ENCODE results near the gene HOXA6.
A peak's percentile ranks its signal among the peaks of the same experiment; 100 is the strongest.

Gene HOXA6

GRCh38 chr7:27161214-27161720 is 13.7 kb upstream of the HOXA6 start:
- DNase-seq (ENCODE audit: low spot score): no peak

DNA sequence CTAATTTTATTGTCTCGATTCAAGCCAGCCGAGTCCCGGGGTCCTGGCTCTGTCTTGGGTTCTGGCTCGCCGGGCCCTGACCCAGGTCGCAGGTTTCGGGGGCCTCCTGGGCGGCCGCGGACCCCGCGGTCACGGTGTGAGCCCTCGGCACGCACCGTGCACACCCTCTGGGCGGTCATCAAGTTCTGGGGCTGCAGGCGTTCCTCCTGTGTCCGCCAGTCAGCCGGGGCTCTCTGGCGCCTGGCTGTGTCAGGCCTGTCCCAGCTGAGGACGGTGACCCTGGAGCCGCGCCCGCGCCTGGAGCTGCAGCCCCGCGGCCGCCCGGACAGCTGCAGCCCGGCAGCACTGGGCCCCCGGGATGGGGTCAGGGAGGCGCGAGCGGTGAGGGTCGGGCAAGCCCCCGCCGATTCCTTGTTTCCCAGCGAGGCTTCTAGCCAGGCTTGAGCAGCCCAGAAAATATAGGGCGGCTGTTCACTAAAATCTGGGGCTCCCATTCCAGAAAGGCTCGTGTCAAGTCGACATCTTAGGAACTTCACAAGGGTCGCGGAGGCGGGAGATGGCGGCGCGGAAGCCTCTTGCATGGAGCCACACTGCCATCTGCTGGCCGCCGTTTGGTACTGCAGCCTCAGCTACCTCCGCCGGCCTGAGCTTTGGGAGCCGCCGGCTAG is 13.1 kb upstream of the HOXA6 start:
- DNase-seq (ENCODE audit: low spot score): peak; percentile 87

- no peak for DNase-seq (ENCODE audit: low spot score)
Observed at GRCh38 chr7:27160145-27160545, 12.6 kb upstream of the HOXA6 start.

DNA sequence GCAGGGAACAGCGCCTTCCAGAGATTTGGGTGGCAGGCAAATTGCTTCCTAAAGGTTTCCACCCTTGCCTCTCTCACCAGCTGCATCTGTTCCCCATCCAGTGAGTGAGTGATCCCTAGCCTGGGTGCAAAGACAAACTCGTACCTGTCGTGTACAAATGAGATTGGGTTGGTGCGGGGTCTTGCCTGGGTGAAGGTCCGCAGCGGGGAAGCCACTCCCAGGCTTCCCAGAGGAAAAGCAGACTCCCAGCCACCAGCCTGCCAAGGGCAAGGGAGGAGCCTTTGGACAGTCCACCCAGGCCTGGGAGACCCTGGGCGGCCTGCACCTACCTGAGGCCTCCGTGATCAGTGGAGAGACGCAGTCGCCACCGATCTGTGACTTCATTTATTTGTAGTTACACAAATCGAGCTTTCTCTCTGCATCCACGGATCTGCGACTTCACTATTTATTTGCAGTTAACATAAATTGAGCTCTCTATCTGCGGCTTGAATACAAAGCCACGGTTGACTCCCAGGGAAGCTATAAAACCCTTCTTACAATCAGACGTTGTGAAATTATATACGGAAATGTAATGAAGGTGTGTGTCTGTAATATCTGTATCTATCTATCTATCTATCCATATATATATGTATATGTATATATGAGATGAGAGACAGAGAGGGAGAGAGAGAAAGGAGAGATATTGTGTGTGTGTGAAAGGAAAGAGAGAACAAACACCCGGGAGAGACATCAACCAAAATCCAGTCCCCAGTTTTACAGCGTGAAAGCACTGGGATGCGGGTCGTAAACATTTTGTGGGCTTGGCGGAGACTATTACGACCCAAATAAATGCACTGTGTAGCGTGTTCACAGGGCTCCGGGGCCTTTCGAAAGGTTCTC is 11.9 kb upstream of the HOXA6 start:
- no peak for DNase-seq (ENCODE audit: low spot score)

DNA sequence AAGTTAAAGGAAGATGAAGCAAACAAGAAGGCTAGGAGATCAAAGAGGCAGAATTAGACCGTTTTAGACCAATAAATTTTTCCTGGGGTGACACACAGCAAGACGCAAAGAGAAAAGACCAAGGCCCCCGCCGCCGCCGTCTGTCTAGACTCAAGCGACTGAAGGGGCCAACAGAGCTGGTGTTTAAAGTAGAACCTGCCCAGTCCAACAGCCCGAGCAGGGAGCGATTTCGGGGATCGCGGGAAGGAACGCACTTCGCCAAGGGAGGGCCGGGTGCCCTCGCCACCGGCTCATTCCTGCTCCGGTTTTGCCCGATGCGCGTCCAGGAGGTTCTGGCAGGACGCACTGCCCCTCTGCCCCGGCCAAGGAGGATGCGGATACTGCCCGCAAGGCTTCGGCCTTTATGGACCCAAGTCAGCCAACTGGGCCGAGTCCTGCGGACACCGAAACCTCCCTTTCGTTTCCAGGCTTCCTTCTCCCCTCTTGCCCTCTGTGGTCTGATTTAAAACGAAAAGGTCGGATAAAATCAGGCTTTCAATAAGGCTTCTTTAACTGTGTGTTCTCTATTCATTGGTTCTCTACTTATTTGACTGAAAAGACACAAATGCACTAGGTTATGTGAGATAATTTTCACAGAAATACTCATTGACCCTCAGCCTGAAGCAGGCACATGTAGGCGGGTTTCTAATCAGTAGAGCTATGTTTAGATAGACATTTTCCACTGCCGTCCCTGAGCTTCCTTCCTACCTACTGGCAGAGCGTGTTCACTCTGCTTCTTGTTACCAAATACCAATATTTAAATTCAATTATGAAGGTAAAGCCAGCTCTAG is 11.1 kb upstream of the HOXA6 start:
- no peak for DNase-seq (ENCODE audit: low spot score)

DNA sequence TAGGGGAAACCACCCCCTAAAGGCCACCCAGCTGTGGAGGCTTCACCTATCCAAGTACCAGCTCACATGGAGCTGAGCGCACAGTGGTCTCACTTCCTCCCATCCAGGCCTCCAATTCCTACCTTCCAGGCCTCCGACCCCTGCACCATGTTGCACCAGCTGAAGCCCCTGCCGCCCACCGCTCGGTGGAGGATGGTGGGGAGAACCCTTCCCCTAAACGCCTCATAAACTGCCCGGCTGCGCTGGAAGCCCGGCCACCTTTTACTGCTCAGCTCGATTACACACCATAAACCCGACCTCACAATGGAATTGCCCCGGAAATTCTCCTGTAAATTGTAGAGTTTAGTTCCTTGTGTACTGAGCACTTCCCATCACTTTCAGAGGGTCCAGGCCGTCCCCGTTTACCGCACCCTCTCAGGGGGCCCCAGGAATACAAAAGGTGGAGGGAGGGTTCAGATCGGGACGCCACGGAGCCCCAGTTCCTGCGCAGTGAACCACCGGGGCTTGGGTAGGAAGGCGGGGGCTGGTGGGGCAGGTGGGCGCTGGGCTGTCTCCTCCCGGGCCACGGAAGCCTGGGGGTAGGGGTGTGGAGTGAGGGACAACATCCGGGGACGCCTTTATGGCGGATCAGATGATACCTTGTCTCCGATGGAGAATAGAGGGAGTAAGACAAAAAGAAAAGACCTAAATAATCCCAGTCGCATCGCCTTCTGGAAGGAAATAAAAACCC is 10.3 kb upstream of the HOXA6 start:
- no peak for DNase-seq (ENCODE audit: low spot score)

DNA sequence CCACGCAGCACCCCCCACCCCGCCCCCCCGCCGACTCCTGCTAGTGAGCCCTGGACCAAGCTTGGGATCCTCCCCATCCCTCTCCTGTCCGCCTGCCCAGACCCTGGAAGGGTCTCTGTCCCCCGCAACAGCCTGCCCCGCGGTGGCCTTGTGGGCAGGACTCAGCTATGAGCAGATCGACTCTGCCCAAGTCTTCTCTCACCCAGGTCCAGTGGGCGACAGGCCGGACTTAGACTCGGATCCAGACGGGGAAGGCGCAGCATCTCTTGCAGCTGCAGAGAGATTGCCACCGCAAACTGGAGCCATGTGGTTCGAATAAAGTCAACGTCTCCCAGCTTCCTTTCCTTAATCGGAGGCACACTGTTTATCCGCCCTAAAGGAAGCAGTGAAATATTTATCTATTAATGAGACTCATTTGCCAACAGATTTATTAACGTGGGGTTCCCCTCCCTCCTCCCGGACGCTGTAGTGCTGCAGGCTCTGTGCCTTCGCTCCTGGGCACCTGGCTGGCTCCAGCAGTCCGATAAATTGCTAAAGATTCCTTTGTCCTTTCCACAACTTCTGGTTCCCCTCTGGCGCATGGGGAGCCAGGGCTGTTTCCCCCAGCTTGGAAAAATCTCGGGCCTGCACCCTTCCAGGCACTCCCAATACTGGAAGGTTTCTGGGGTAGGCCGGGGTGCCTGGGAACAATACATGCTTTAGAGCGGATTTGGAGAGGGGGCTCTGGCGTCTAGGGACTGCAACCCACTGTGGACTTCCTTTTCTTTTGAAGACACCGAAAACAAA is 9.5 kb upstream of the HOXA6 start:
- no peak for DNase-seq (ENCODE audit: low spot score)

DNA sequence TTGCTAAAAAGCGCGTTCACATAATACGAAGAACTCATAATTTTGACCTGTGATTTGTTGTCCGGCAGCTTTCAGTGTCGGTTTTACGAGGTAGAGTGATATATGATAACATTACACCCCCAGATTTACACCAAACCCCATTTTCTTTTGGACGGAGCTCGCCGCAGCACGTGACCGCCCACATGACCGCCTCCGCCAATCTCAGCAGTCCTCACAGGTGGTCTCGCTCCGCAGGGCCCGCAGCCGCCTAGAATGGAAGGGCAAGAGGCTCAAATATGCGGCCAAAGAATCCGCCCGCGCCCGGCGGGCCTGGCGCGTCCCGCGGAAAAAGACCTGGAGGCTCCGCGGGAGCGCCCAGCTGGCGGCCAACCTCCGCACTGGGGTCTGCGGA is 8.9 kb upstream of the HOXA6 start, which contains the start of gene HOXA7:
Gene HOXA7, minus strand, starts transcription at position 168 of the 391 bp plus-strand sequence. Its CDS starts 130 bp downstream, at position 38.
- no peak for DNase-seq (ENCODE audit: low spot score)

GRCh38 chr7:27155816-27156507 is 8.4 kb upstream of the HOXA6 start:
- DNase-seq (ENCODE audit: low spot score): no peak

DNA sequence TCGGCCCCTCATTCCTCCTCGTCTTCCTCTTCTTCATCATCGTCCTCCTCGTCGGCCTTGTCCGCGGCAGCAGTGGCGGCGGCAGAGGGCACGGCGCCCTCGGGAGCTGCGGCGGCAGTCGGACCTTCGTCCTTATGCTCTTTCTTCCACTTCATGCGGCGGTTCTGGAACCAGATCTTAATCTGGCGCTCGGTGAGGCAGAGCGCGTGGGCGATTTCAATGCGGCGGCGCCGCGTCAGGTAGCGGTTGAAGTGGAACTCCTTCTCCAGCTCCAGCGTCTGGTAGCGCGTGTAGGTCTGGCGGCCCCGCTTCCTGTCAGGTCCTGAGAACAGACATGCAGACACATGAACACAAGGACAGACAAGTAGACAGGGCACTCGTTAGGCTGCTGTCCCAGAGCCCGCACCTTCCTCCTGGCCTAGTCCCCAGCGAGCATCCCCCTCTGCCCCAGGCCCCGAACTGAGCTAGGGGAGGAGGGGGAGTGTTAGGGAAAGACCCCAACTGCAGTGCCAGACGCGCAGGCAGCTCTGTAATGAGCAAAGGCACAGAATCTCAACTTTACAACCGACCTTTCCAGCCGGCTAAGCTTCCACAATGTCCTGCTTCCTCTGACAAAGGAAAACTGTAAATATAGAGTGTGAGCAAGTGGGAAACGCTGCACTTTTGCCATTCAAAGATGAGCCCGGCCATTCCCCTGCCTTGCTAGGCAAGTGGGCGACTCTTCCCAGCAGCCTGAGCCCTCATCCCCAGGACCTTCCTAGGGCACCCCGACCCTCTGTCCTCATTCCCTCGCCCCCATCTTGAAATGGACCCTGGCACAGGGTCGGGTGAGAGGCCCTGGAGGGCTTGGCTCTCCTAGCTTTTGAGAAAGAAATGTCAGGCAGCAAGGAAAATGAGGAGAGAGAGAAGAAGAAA is 7.6 kb upstream of the HOXA6 start:
- no peak for DNase-seq (ENCODE audit: low spot score)

DNA sequence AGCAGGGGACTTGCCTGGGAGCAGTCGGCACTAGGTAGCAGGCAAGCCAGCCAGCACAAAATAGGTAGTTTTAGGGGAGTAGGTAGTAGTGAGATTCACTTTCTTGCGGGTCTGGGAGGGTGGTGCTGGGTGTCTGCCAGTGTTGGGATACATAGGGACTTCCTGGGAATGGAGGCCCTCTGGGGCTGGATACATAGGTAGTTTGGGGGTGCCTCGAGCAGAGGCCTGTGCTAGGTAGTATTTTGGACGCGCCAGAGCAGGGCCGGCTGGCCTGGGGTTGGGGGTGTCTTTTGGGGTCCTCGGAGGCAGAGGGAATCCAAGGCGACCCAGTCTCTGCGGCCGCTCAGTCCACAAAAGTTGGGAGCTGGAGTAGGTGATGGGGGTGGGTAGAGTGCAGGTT is 6.8 kb upstream of the HOXA6 start:
- DNase-seq (ENCODE audit: low spot score): no peak

- DNase-seq (ENCODE audit: low spot score): no peak
Observed at GRCh38 chr7:27153526-27153925, 6.0 kb upstream of the HOXA6 start.

- DNase-seq (ENCODE audit: low spot score): no peak
Observed at GRCh38 chr7:27152816-27153442, 5.4 kb upstream of the HOXA6 start.

DNA sequence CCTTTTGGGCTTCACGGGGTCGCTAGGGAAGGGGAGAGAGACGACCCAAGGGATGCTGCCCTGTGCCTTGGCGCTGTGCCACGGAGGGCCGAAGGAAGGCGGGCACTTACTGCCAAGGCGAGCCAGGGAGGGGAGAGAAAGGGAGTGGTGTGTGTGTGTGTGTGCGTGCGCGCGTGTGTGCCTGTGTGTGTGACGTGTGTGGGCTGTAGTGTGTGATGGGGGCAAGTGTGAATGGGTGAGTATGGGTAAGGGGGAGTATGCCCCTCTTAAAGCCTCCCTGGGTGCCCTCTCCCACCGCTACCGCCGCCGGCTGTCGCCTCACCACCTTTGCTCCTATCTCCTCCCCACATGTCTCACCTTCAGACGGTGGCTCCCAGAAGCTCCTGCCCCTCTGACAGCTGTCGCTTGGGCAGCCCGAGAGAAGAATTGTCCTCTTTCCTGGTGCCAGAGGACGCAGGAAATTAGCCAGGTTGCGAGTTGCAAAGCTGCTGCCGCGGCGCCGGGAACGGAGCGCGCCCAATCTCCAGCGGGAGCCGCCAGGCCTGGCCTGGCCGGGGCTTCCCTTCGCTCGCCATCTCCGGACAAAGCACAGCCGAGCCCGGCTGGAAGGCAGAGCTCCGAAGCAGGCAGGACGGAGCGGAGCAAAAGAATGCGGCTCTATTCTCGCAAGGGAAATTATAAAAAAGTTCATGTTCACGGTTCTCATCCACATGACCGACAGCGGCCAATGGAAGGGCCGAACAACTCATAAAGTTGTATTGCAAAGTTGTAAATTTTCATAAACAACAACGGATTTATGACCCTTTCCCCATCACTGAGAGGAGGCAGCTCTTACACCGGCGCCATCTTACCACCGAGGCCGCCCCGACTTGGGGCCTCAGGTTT is 4.6 kb upstream of the HOXA6 start, which contains the start of gene HOXA3:
Gene HOXA3, minus strand, starts transcription at position 653 of the 885 bp plus-strand sequence. CDS start 41,943 bp downstream, outside the sequence.
- DNase-seq (ENCODE audit: low spot score): no peak

DNA sequence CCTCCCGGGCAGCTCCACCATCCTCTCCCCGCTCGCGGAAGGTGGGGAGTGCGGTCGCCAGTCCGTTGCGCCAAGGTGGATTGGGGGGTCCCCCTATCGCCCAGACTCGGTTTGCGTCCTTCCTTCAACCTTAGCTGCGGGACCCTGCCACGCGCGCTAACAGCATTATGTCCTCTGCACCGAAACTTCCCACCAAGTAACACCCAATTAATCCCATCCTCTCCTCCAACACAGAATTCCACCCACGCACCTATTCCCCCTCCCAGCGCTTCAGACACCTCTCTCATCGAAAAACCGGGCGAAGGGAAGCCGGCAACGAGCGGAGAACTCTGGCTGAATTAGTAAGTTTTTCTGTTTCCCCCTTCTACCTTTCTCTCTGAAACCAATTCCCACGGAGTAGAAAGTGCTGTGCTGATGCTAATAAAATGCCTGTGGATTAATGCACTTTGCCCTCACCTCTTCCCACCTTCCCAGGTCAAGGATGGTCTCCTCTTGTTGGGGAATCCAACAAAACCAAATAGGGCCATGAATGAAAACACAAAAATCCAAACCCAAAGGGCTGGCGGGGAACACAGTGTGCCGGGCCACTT is 3.9 kb upstream of the HOXA6 start:
- no peak for DNase-seq (ENCODE audit: low spot score)

- peak; percentile 64 for DNase-seq (ENCODE audit: low spot score)
Observed at GRCh38 chr7:27150568-27151340, 3.2 kb upstream of the HOXA6 start.
